GM12891 (cell line): ENCODE measurements around the gene LAMA5.

Experiments used
- PAX5 ChIP-seq: IDR thresholded peaks from 2 replicates; pipeline ENCODE4 v1.6.1; 2011; ENCODE audit warnings: low read length, moderate library complexity, mild to moderate bottlenecking; ENCODE audit not compliant: insufficient read depth, severe bottlenecking
- POLR2A ChIP-seq: IDR thresholded peaks from 2 replicates; pipeline ENCODE4 v1.6.1; 2011; ENCODE audit warnings: low read depth, low read length, control low read depth
- POLR2AphosphoS5 ChIP-seq: IDR thresholded peaks from 2 replicates; pipeline ENCODE4 v1.6.1; 2011; ENCODE audit warnings: low read depth, low read length, control low read depth
- TAF1 ChIP-seq: IDR thresholded peaks from 2 replicates; pipeline ENCODE4 v1.6.1; 2011; ENCODE audit warnings: low read depth, low read length, control low read depth

- no peak for TF ChIP-seq POLR2A
- no peak for TF ChIP-seq POLR2AphosphoS5
- no peak for TF ChIP-seq TAF1
- no peak for TF ChIP-seq PAX5
These were observed 4.5 kb upstream of the LAMA5 start for GRCh38 chr20:62371588-62372041.
